ENCODE measurements around the gene ACTL6A. TPM values are rescaled to one million over a fixed set of nuclear protein-coding genes. Genes with fewer than 3 reads are reported as not detected.

ACTL6A gene
- polyA plus RNA-seq, 1 experiment = 67.5 TPM

- Histone ChIP-seq H3K9me3 (ENCODE audit: control insufficient read depth, insufficient read depth, low read length) (no peaks in the 10 kb centered on the region), H3K4me3 (ENCODE audit: low read depth, low read length) (no peak overlapping the region), H3K27ac (ENCODE audit: low read depth, low read length) (no peak overlapping the region), H3K27me3 (ENCODE audit: control insufficient read depth, insufficient read depth, low read length) (no peaks in the 10 kb centered on the region)
- TF ChIP-seq CTCF (IDR thresholded peaks at IDR 0.05; ENCODE audit: low read depth, low read length) = no peak
- CTCF ChIA-PET = no interaction called here
- DNase-seq (ENCODE audit: low read depth, low spot score) = no peak
- POLR2A ChIA-PET = no interaction called here
Observed at GRCh38 chr3:179528772-179529171, 34.0 kb upstream of the ACTL6A start.

- no peaks in the 10 kb centered on the region for H3K9me3 ChIP-seq (ENCODE audit: control insufficient read depth, insufficient read depth, low read length)
- no peak overlapping the region for H3K4me3 ChIP-seq (ENCODE audit: low read depth, low read length)
- H3K27me3 ChIP-seq (ENCODE audit: control insufficient read depth, insufficient read depth, low read length) = no peaks in the 10 kb centered on the region
- no peak overlapping the region for H3K27ac ChIP-seq (ENCODE audit: low read depth, low read length)
- POLR2A ChIA-PET = no interaction called here
- TF ChIP-seq CTCF (IDR thresholded peaks at IDR 0.05; ENCODE audit: low read depth, low read length) = no peak
- no peak for DNase-seq (ENCODE audit: low read depth, low spot score)
- CTCF ChIA-PET = no interaction called here
Observed at GRCh38 chr3:179531576-179531975, 31.1 kb upstream of the ACTL6A start.

GRCh38 chr3:179533274-179533673 is 29.5 kb upstream of the ACTL6A start:
- ChIA-PET POLR2A (no interaction called here), CTCF (interaction anchor here (1.0 kb wide), 1 partner anchor 25 kb away, joined by 3 read pairs; no protein-coding TSS in a partner anchor)

GRCh38 chr3:179536256-179536655 is 26.5 kb upstream of the ACTL6A start:
- ChIA-PET POLR2A (no interaction called here), CTCF (no interaction called here)
- no peak overlapping the region for H3K4me3 ChIP-seq (ENCODE audit: low read depth, low read length)
- H3K27me3 ChIP-seq (ENCODE audit: control insufficient read depth, insufficient read depth, low read length) = no peaks in the 10 kb centered on the region
- no peak overlapping the region for H3K27ac ChIP-seq (ENCODE audit: low read depth, low read length)
- H3K9me3 ChIP-seq (ENCODE audit: control insufficient read depth, insufficient read depth, low read length) = no peaks in the 10 kb centered on the region
- no peak for TF ChIP-seq CTCF (IDR thresholded peaks at IDR 0.05; ENCODE audit: low read depth, low read length)
- DNase-seq (ENCODE audit: low read depth, low spot score) = no peak

More at GRCh38 chr3:179533274-179533673, 29.5 kb upstream of the ACTL6A start:
- Histone ChIP-seq H3K4me3 (ENCODE audit: low read depth, low read length) (no peak overlapping the region), H3K27me3 (ENCODE audit: control insufficient read depth, insufficient read depth, low read length) (no peaks in the 10 kb centered on the region), H3K9me3 (ENCODE audit: control insufficient read depth, insufficient read depth, low read length) (no peaks in the 10 kb centered on the region), H3K27ac (ENCODE audit: low read depth, low read length) (no peak overlapping the region)
- no peak for DNase-seq (ENCODE audit: low read depth, low spot score)
- no peak for TF ChIP-seq CTCF (IDR thresholded peaks at IDR 0.05; ENCODE audit: low read depth, low read length)

GRCh38 chr3:179541094-179541493 is 21.6 kb upstream of the ACTL6A start:
- no peak overlapping the region for H3K4me3 ChIP-seq (ENCODE audit: low read depth, low read length)
- DNase-seq (ENCODE audit: low read depth, low spot score) = no peak
- CTCF ChIA-PET = no interaction called here
- TF ChIP-seq CTCF (IDR thresholded peaks at IDR 0.05; ENCODE audit: low read depth, low read length) = no peak
- POLR2A ChIA-PET = interaction anchor here (0.6 kb wide), 1 partner anchor 53 kb away, joined by 6 read pairs; no protein-coding TSS in a partner anchor
- H3K9me3 ChIP-seq (ENCODE audit: control insufficient read depth, insufficient read depth, low read length) = peaks cover 17% of the 10 kb centered on the region
- H3K27me3 ChIP-seq (ENCODE audit: control insufficient read depth, insufficient read depth, low read length) = no peaks in the 10 kb centered on the region
- H3K27ac ChIP-seq (ENCODE audit: low read depth, low read length) = no peak overlapping the region
